ENCODE results near the gene PDE4D.

Gene PDE4D

GRCh38 chr5:59184769-59185168, 708.8 kb downstream of the PDE4D start:
- no peaks in the 10 kb centered on the region for H3K27me3 ChIP-seq (ENCODE audit: insufficient read depth, poor library complexity, severe bottlenecking)
- TF ChIP-seq POLR2AphosphoS5 (IDR thresholded peaks at IDR 0.05; ENCODE audit: low read depth) (no peak), GABPA (IDR thresholded peaks at IDR 0.05; ENCODE audit: low read depth) (no peak), CTCF (IDR thresholded peaks at IDR 0.05; ENCODE audit: insufficient read depth, low read length) (no peak), SPI1 (IDR thresholded peaks at IDR 0.05; ENCODE audit: borderline replicate concordance, low read depth) (no peak), REST (IDR thresholded peaks at IDR 0.05; ENCODE audit: insufficient replicate concordance, low read depth) (no peak)
- no peak overlapping the region for H3K27ac ChIP-seq (replicated peaks)
- H3K4me3 ChIP-seq (replicated peaks; ENCODE audit: insufficient read depth, low read length), result no peak overlapping the region
- DNase-seq (ENCODE audit: low read depth in 1 of 2, low spot score in 1 of 2), result no peak

- Histone ChIP-seq H3K27ac (replicated peaks) (no peak overlapping the region), H3K27me3 (ENCODE audit: insufficient read depth, poor library complexity, severe bottlenecking) (no peaks in the 10 kb centered on the region), H3K4me3 (replicated peaks; ENCODE audit: insufficient read depth, low read length) (no peak overlapping the region)
- DNase-seq (ENCODE audit: low read depth in 1 of 2, low spot score in 1 of 2), result no peak
- TF ChIP-seq CTCF (IDR thresholded peaks at IDR 0.05; ENCODE audit: insufficient read depth, low read length) (no peak), REST (IDR thresholded peaks at IDR 0.05; ENCODE audit: insufficient replicate concordance, low read depth) (no peak), POLR2AphosphoS5 (IDR thresholded peaks at IDR 0.05; ENCODE audit: low read depth) (no peak), SPI1 (IDR thresholded peaks at IDR 0.05; ENCODE audit: borderline replicate concordance, low read depth) (no peak), GABPA (IDR thresholded peaks at IDR 0.05; ENCODE audit: low read depth) (no peak)
Observed at GRCh38 chr5:59182760-59183159, 710.8 kb downstream of the PDE4D start.

- TF ChIP-seq CTCF (IDR thresholded peaks at IDR 0.05; ENCODE audit: insufficient read depth, low read length) (no peak), SPI1 (IDR thresholded peaks at IDR 0.05; ENCODE audit: borderline replicate concordance, low read depth) (no peak), POLR2AphosphoS5 (IDR thresholded peaks at IDR 0.05; ENCODE audit: low read depth) (no peak), REST (IDR thresholded peaks at IDR 0.05; ENCODE audit: insufficient replicate concordance, low read depth) (no peak), GABPA (IDR thresholded peaks at IDR 0.05; ENCODE audit: low read depth) (no peak)
- no peak for DNase-seq (ENCODE audit: low read depth in 1 of 2, low spot score in 1 of 2)
- H3K4me3 ChIP-seq (replicated peaks; ENCODE audit: insufficient read depth, low read length), result no peak overlapping the region
- no peaks in the 10 kb centered on the region for H3K27me3 ChIP-seq (ENCODE audit: insufficient read depth, poor library complexity, severe bottlenecking)
- H3K27ac ChIP-seq (replicated peaks), result no peak overlapping the region
Observed at GRCh38 chr5:59180515-59180914, 713.0 kb downstream of the PDE4D start.
